H1 (cell line): ENCODE results near the gene KCNE4. TPM values are rescaled to one million over a fixed set of nuclear protein-coding genes. Genes with fewer than 3 reads are reported as not detected.

Experiments used
- CTCF ChIA-PET: fragments of 300-600 bp; sonication (Branson Sonifier 250); formaldehyde crosslinking; loops from one replicate; lab custom pipeline; 2021; ENCODE audit not compliant: partially characterized antibody; lab: Charles Lee
- POLR2A ChIA-PET: fragments of 300-600 bp; sonication (Branson Sonifier 250); formaldehyde crosslinking; loops from one replicate; lab custom pipeline; 2021; ENCODE audit warnings: inconsistent platforms; ENCODE audit not compliant: partially characterized antibody; lab: Charles Lee
- DNase-seq, 2 experiments: peaks; one replicate each; pipeline versions ENCODE4 v3.0.0 to v3.0.0-alpha.2; 2010 to 2022; ENCODE audit warnings: low spot score in 2 of 2, low read depth in 1 of 2, mixed read lengths in 1 of 2
- FAIRE-seq: peaks from 2 replicates; lab custom pipeline; 2011; peaks lifted over from hg19 to GRCh38; lab: Jason Lieb, UNC
- H2AFZ ChIP-seq: 2 replicates; pipeline ENCODE4 v1.8.1; 2012; ENCODE audit warnings: low read length, inconsistent platforms
- H2AK5ac ChIP-seq: 2 replicates; pipeline ENCODE4 v1.6.1; 2013; ENCODE audit warnings: low read depth, low read length
- H2BK120ac ChIP-seq: replicated peaks from 2 replicates; pipeline ENCODE3; 2013; ENCODE audit warnings: low read depth, low read length, inconsistent platforms
- H2BK12ac ChIP-seq: 2 replicates; pipeline ENCODE4 v1.6.1; 2013; ENCODE audit warnings: low read depth, low read length
- H2BK15ac ChIP-seq: 2 replicates; pipeline ENCODE4 v1.6.1; 2013; ENCODE audit warnings: low read length
- H2BK20ac ChIP-seq: 2 replicates; pipeline ENCODE4 v1.6.1; 2013; ENCODE audit warnings: low read length
- H2BK5ac ChIP-seq: 2 replicates; pipeline ENCODE4 v1.6.1; 2013; ENCODE audit warnings: low read depth, low read length
- H3K14ac ChIP-seq: 2 replicates; pipeline ENCODE4 v1.6.1; 2013; ENCODE audit warnings: inconsistent platforms; ENCODE audit not compliant: insufficient read length
- H3K18ac ChIP-seq: 2 replicates; pipeline ENCODE4 v1.6.1; 2013; ENCODE audit warnings: low read length; ENCODE audit errors: extremely low read depth
- H3K23ac ChIP-seq: 2 replicates; pipeline ENCODE4 v1.6.1; 2013; ENCODE audit warnings: inconsistent platforms; ENCODE audit not compliant: insufficient read length
- H3K23me2 ChIP-seq: 2 replicates; pipeline ENCODE4 v1.6.1; 2013; ENCODE audit warnings: low read depth, low read length
- H3K27ac ChIP-seq: 2 replicates; pipeline ENCODE4 v1.6.1; 2011; ENCODE audit warnings: low read depth, low read length, inconsistent platforms
- H3K27me3 ChIP-seq, 4 experiments: replicated peaks in 1 of 4; 1 replicate in 1 of 4; 2 replicates in 3 of 4; pipeline versions ENCODE4 v1.6.1 to v1.8.1; 2011 to 2013; ENCODE audit warnings: low read length in 3 of 4, mild to moderate bottlenecking in 3 of 4, inconsistent platforms in 2 of 4, mixed read lengths in 2 of 4, moderate library complexity in 1 of 4; ENCODE audit not compliant: control insufficient read depth in 3 of 4, insufficient read depth in 3 of 4; ENCODE audit errors: extremely low read depth in 1 of 4
- H3K36me3 ChIP-seq, 4 experiments: 2 replicates each; pipeline versions ENCODE4 v1.6.1 to v1.8.1; 2011 to 2013; ENCODE audit warnings: mild to moderate bottlenecking in 4 of 4, low read length in 3 of 4, moderate library complexity in 2 of 4, control low read depth in 1 of 4, inconsistent platforms in 1 of 4; ENCODE audit not compliant: insufficient read depth in 4 of 4, control insufficient read depth in 2 of 4
- H3K4ac ChIP-seq: replicated peaks from 2 replicates; pipeline ENCODE3; 2013; ENCODE audit warnings: low read length, low read depth, mixed read lengths, inconsistent platforms; ENCODE audit not compliant: insufficient read length
- H3K4me1 ChIP-seq, 4 experiments: replicated peaks in 1 of 4; 1 replicate in 1 of 4; 2 replicates in 3 of 4; pipeline versions ENCODE4 v1.6.1 to v1.8.1; 2011 to 2013; ENCODE audit warnings: low read length in 3 of 4, inconsistent platforms in 2 of 4, mixed read lengths in 1 of 4; ENCODE audit not compliant: insufficient read depth in 4 of 4, control insufficient read depth in 3 of 4
- H3K4me2 ChIP-seq, 2 experiments: 2 replicates each; pipeline versions ENCODE4 v1.6.1 to v1.8.1; 2011 to 2013; ENCODE audit warnings: low read depth in 2 of 2, low read length in 2 of 2, control low read depth in 1 of 2, inconsistent platforms in 1 of 2, mild to moderate bottlenecking in 1 of 2; ENCODE audit not compliant: insufficient read depth in 1 of 2
- H3K4me3 ChIP-seq, 4 experiments: fragments of 200-600, 300-600 bp in 1 of 4; sonication (generic), shearing (Covaris generic), sonication (Bioruptor Twin) in 1 of 4; 2 replicates each; pipeline versions ENCODE4 v1.5.1 to v1.8.1; 2011 to 2016; ENCODE audit warnings: low read length in 4 of 4, low read depth in 3 of 4, control low read depth in 2 of 4, inconsistent platforms in 2 of 4, mild to moderate bottlenecking in 2 of 4, mixed read lengths in 1 of 4, moderate library complexity in 1 of 4; ENCODE audit not compliant: insufficient read depth in 2 of 4; ENCODE audit errors: extremely low read depth in 1 of 4
- H3K56ac ChIP-seq: replicated peaks from 2 replicates; pipeline ENCODE3; 2013; ENCODE audit warnings: low read depth, mild to moderate bottlenecking, mixed read lengths, low read length, inconsistent platforms; ENCODE audit not compliant: insufficient read length
- H3K79me1 ChIP-seq: 2 replicates; pipeline ENCODE4 v1.6.1; 2013; ENCODE audit warnings: low read depth, low read length, control low read depth
- H3K79me2 ChIP-seq, 2 experiments: 2 replicates each; pipeline versions ENCODE4 v1.6.1 to v1.8.1; 2012 to 2013; ENCODE audit warnings: low read length in 2 of 2, mild to moderate bottlenecking in 2 of 2, inconsistent platforms in 1 of 2; ENCODE audit not compliant: insufficient read depth in 2 of 2, control insufficient read depth in 1 of 2
- H3K9ac ChIP-seq, 4 experiments: replicated peaks in 1 of 4; 1 replicate in 1 of 4; 2 replicates in 3 of 4; pipeline versions ENCODE4 v1.6.1 to v1.8.1; 2011 to 2013; ENCODE audit warnings: low read depth in 3 of 4, low read length in 3 of 4, control low read depth in 2 of 4, mild to moderate bottlenecking in 2 of 4, moderate library complexity in 2 of 4, inconsistent platforms in 1 of 4; ENCODE audit errors: extremely low read depth in 1 of 4
- H3K9me3 ChIP-seq, 2 experiments: 2 replicates each; pipeline versions ENCODE4 v1.6.1 to v1.8.1; 2012 to 2013; ENCODE audit warnings: mild to moderate bottlenecking in 2 of 2, moderate library complexity in 2 of 2, control low read depth in 1 of 2, inconsistent platforms in 1 of 2, low read depth in 1 of 2, low read length in 1 of 2, mixed read lengths in 1 of 2; ENCODE audit not compliant: insufficient read depth in 2 of 2
- H4K20me1 ChIP-seq, 2 experiments: replicated peaks in 1 of 2; 2 replicates each; pipeline versions ENCODE3 to v1.8.1; 2011 to 2013; ENCODE audit warnings: inconsistent platforms in 2 of 2, low read length in 2 of 2, mild to moderate bottlenecking in 1 of 2; ENCODE audit not compliant: insufficient read depth in 2 of 2, control insufficient read depth in 1 of 2
- H4K5ac ChIP-seq: 2 replicates; pipeline ENCODE4 v1.6.1; 2013; ENCODE audit warnings: low read length, low read depth, mixed read lengths, inconsistent platforms; ENCODE audit not compliant: insufficient read length
- H4K8ac ChIP-seq: 2 replicates; pipeline ENCODE4 v1.8.0; 2013; ENCODE audit warnings: mild to moderate bottlenecking, moderate library complexity, low read length, inconsistent platforms; ENCODE audit not compliant: insufficient read depth; ENCODE audit errors: extremely low read depth
- H4K91ac ChIP-seq: replicated peaks from 2 replicates; pipeline ENCODE3; 2013; ENCODE audit warnings: low read length, mixed read lengths, inconsistent platforms; ENCODE audit not compliant: insufficient read length
- BACH1 ChIP-seq: IDR thresholded peaks from 2 replicates; pipeline ENCODE4 v1.6.1; 2012; ENCODE audit warnings: low read length, improper control_type of control experiment
- CBX8 ChIP-seq: fragments of 300-800, 300-1000 bp; sonication (generic); IDR thresholded peaks from 2 replicates; pipeline ENCODE4 v1.7.1; 2016; ENCODE audit warnings: low read depth, low read length, borderline replicate concordance
- CREB1 ChIP-seq: IDR thresholded peaks from 2 replicates; pipeline ENCODE4 v1.6.1; 2012; ENCODE audit warnings: inconsistent platforms
- GABPA ChIP-seq: IDR thresholded peaks from 2 replicates; pipeline ENCODE4 v1.6.1; 2011; ENCODE audit warnings: mild to moderate bottlenecking, low read length, moderate library complexity, borderline replicate concordance; ENCODE audit not compliant: insufficient read depth
- HDAC6 ChIP-seq: IDR thresholded peaks from one replicate; pipeline ENCODE4 v1.7.1; 2012; ENCODE audit warnings: low read depth, mild to moderate bottlenecking, inconsistent platforms, low read length, moderate library complexity
- KDM5A ChIP-seq: fragments of 200-600 bp; IDR thresholded peaks from 2 replicates; pipeline ENCODE4 v1.7.1; 2012; ENCODE audit warnings: mild to moderate bottlenecking, low read length, inconsistent platforms, mixed read lengths
- MAFK ChIP-seq: IDR thresholded peaks from 2 replicates; pipeline ENCODE4 v1.6.1; 2012; ENCODE audit warnings: low read depth, mild to moderate bottlenecking, improper control_type of control experiment, low read length
- NANOG ChIP-seq: IDR thresholded peaks from 2 replicates; pipeline ENCODE4 v1.6.1; 2011; ENCODE audit warnings: low read length, low read depth, mild to moderate bottlenecking, inconsistent platforms; ENCODE audit not compliant: insufficient read depth, poor library complexity, severe bottlenecking
- POU5F1 ChIP-seq: IDR thresholded peaks from 2 replicates; pipeline ENCODE4 v1.6.1; 2011; ENCODE audit warnings: low read depth, mild to moderate bottlenecking, low read length, moderate library complexity
- SUZ12 ChIP-seq: fragments of 200-600 bp; sonication (generic); IDR thresholded peaks from 2 replicates; pipeline ENCODE4 v1.6.1; 2012; ENCODE audit warnings: mild to moderate bottlenecking, inconsistent platforms, low read length, moderate library complexity, mixed read lengths
- TAF7 ChIP-seq: optimal IDR thresholded peaks from 2 replicates; pipeline ENCODE3; 2011; ENCODE audit warnings: low read depth, mild to moderate bottlenecking, inconsistent platforms, low read length, moderate library complexity, borderline replicate concordance
- WGBS, 2 experiments: shearing (Covaris generic) in 1 of 2; methylation state at CpG; one replicate each; pipeline versions ENCODE4 v1.1.6 to v1.1.7; 2013 to 2015; ENCODE audit warnings: low lambda C conversion rate in 2 of 2, mixed read lengths in 2 of 2, inconsistent platforms in 1 of 2, low coverage in 1 of 2, missing lambda C conversion rate in 1 of 2; ENCODE audit not compliant: insufficient replicate concordance in 2 of 2, insufficient coverage in 1 of 2, insufficient read length in 1 of 2; ENCODE audit errors: extremely low coverage in 1 of 2, missing lambda C conversion rate in 1 of 2; 5-methylcytosine and 5-hydroxymethylcytosine counted together
- polyA plus RNA-seq, 7 experiments: library from polyadenylated mRNA; depleted of rRNA in 3 of 7; stranded (reverse) in 5 of 7; unstranded in 2 of 7; fragments of >200 nt in 5 of 7; fragments of 200-250 nt in 2 of 7; gene quantifications; 1 replicate in 5 of 7; 2 replicates in 1 of 7; 4 replicates in 1 of 7; pipeline versions ENCODE4 v1.2.1 to v1.2.3, GENCODE V29; 2011 to 2013; ENCODE audit warnings: missing spikeins in 2 of 7, mixed read lengths in 2 of 7
- total RNA-seq: library from RNA; stranded (reverse); fragmentation: NEBNext Ultra II Directional; extraction: Animal tissue kit (Norgen Biotek cat#: 25700); gene quantifications from 2 replicates; pipeline ENCODE4 v1.2.1, GENCODE V29; 2021
- TF ChIP-seq, protein P1 (sequence below): IDR thresholded peaks from 2 replicates; pipeline ENCODE4 v1.6.1; 2011; ENCODE audit warnings: low read length, improper control_type of control experiment

KCNE4 gene
- total and polyA plus RNA-seq, 2 of the 8 experiments (the other 6 are each of a cell fraction or from before 2014, with no cell fraction given) = 0.08 to 0.09 TPM

DNA sequence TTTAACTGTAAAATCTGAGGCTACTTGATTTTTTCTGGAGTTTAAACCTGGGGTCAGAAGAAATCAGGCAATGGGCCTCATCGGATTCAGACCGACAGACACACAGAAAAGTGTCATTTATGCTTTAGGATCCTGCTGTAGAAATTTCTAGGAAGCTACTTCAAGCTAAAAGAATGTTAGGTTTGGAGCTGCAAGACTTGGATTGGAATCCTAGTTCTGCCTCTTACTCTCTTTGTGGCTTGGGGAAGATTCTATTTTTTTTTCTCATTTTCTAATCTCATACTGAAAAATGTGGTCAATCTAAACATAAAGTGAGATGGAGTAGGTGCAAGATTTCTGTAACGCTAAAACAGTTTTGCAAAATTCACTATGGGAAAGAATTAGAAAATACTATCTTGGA, 48.8 kb upstream of the KCNE4 start:
- H2BK15ac ChIP-seq = no peak overlapping the region
- no peaks in the 10 kb centered on the region for H3K4me1 ChIP-seq
- no peak overlapping the region for H3K56ac ChIP-seq
- no peak overlapping the region for H3K23ac ChIP-seq
- H3K23me2 ChIP-seq = no peaks in the 10 kb centered on the region
- no peak overlapping the region for H2BK20ac ChIP-seq
- H3K9me3 ChIP-seq = no peaks in the 10 kb centered on the region; a peak in 1 of 4 replicates
- no peak overlapping the region for H2AK5ac ChIP-seq
- no peak overlapping the region for H2BK12ac ChIP-seq
- no peak overlapping the region for H3K14ac ChIP-seq
- ChIA-PET CTCF (no interaction called here), POLR2A (no interaction called here)
- no peak overlapping the region for H3K4ac ChIP-seq
- H2AFZ ChIP-seq = no peak overlapping the region
- DNase-seq = no peak
- no peaks in the 10 kb centered on the region for H4K20me1 ChIP-seq
- no peak overlapping the region for H4K5ac ChIP-seq
- H3K79me1 ChIP-seq = no peaks in the 10 kb centered on the region
- WGBS, 2 experiments = 97% methylated on average over 3 of the region's 3 CpGs; no CpG with 5 or more reads in 1 of the 2 experiments
- H3K27me3 ChIP-seq = no peaks in the 10 kb centered on the region
- H3K4me2 ChIP-seq = no peak overlapping the region
- no peak overlapping the region for H3K4me3 ChIP-seq
- no peak overlapping the region for H4K8ac ChIP-seq
- no peak overlapping the region for H3K9ac ChIP-seq
- no peak overlapping the region for H2BK120ac ChIP-seq
- FAIRE-seq = no peak
- H3K27ac ChIP-seq = no peak overlapping the region
- H4K91ac ChIP-seq = no peak overlapping the region
- no peak overlapping the region for H3K18ac ChIP-seq
- H3K79me2 ChIP-seq = no peaks in the 10 kb centered on the region
- H3K36me3 ChIP-seq = no peaks in the 10 kb centered on the region
- no peak overlapping the region for H2BK5ac ChIP-seq
- no peak for TF ChIP-seq NANOG
- TF ChIP-seq HDAC6 = no peak
- TF ChIP-seq POU5F1 = no peak
- TF ChIP-seq, protein P1, sequence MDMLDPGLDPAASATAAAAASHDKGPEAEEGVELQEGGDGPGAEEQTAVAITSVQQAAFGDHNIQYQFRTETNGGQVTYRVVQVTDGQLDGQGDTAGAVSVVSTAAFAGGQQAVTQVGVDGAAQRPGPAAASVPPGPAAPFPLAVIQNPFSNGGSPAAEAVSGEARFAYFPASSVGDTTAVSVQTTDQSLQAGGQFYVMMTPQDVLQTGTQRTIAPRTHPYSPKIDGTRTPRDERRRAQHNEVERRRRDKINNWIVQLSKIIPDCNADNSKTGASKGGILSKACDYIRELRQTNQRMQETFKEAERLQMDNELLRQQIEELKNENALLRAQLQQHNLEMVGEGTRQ = no peak
- TF ChIP-seq CREB1 = no peak
- no peak for TF ChIP-seq SUZ12
- TF ChIP-seq GABPA = no peak
- TF ChIP-seq BACH1 = no peak
- no peak for TF ChIP-seq KDM5A
- no peak for TF ChIP-seq CBX8
- TF ChIP-seq MAFK = no peak
- TF ChIP-seq TAF7 = no peak
